IPS-15b (cell line): Measurements from ENCODE around the gene PSKH1.

Experiments
- H3K27me3 ChIP-seq: one replicate; pipeline ENCODE4 v1.6.1; 2013; ENCODE audit warnings: low read length; ENCODE audit not compliant: control insufficient read depth, insufficient read depth
- H3K36me3 ChIP-seq: one replicate; pipeline ENCODE4 v1.6.1; 2013; ENCODE audit warnings: low read length; ENCODE audit not compliant: control insufficient read depth, insufficient read depth
- H3K4me1 ChIP-seq: one replicate; pipeline ENCODE4 v1.6.1; 2013; ENCODE audit warnings: mild to moderate bottlenecking, low read length; ENCODE audit not compliant: control insufficient read depth, insufficient read depth
- H3K4me3 ChIP-seq: one replicate; pipeline ENCODE4 v1.5.1; 2013; ENCODE audit warnings: low read depth, low read length
- H3K9ac ChIP-seq: one replicate; pipeline ENCODE4 v1.6.1; 2013; ENCODE audit warnings: low read depth, mild to moderate bottlenecking, low read length
- H3K9me3 ChIP-seq: one replicate; pipeline ENCODE4 v1.6.1; 2013; ENCODE audit warnings: mild to moderate bottlenecking, low read length; ENCODE audit not compliant: control insufficient read depth, insufficient read depth

The PSKH1 gene

GRCh38 chr16:67892899-67893742, at the start of gene PSKH1:
Gene PSKH1, plus strand, starts transcription at chr16:67893254. Its CDS starts 15,496 bp downstream, at chr16:67908750.
- Histone ChIP-seq H3K27me3 (no peaks in the 10 kb centered on the region), H3K4me3 (peak within 1 kb of the TSS; percentile 98), H3K4me1 (peaks cover 4% of the 10 kb centered on the region), H3K9ac (peak within 1 kb of the TSS; percentile 91), H3K36me3 (no peaks in the 10 kb centered on the region), H3K9me3 (no peaks in the 10 kb centered on the region)

- peaks cover 25% of the 10 kb centered on the region for H3K4me1 ChIP-seq
- no peaks in the 10 kb centered on the region for H3K36me3 ChIP-seq
- no peaks in the 10 kb centered on the region for H3K27me3 ChIP-seq
- peak overlapping the region; percentile 3 for H3K9ac ChIP-seq
- peak overlapping the region; percentile 97 for H3K4me3 ChIP-seq
- H3K9me3 ChIP-seq: no peaks in the 10 kb centered on the region
These were observed 49.7 kb upstream of the PSKH1 start for GRCh38 chr16:67843343-67843765.

- no peaks in the 10 kb centered on the region for H3K36me3 ChIP-seq
- H3K9ac ChIP-seq: no peak overlapping the region
- peaks cover 25% of the 10 kb centered on the region for H3K4me1 ChIP-seq
- no peaks in the 10 kb centered on the region for H3K27me3 ChIP-seq
- no peaks in the 10 kb centered on the region for H3K9me3 ChIP-seq
- H3K4me3 ChIP-seq: no peak overlapping the region
These were observed 48.6 kb upstream of the PSKH1 start for GRCh38 chr16:67844497-67844896.

GRCh38 chr16:67845291-67846062, 47.6 kb upstream of the PSKH1 start:
- Histone ChIP-seq H3K27me3 (no peaks in the 10 kb centered on the region), H3K9me3 (no peaks in the 10 kb centered on the region), H3K4me3 (peak overlapping the region; percentile 87), H3K36me3 (no peaks in the 10 kb centered on the region), H3K4me1 (peaks cover 25% of the 10 kb centered on the region), H3K9ac (peak overlapping the region; percentile 70)

GRCh38 chr16:67846063-67846319, 47.1 kb upstream of the PSKH1 start:
- peaks cover 25% of the 10 kb centered on the region for H3K4me1 ChIP-seq
- H3K9me3 ChIP-seq: no peaks in the 10 kb centered on the region
- H3K27me3 ChIP-seq: no peaks in the 10 kb centered on the region
- H3K36me3 ChIP-seq: no peaks in the 10 kb centered on the region
- H3K4me3 ChIP-seq: peak overlapping the region; percentile 87
- H3K9ac ChIP-seq: peak overlapping the region; percentile 70

- Histone ChIP-seq H3K27me3 (no peaks in the 10 kb centered on the region), H3K9me3 (no peaks in the 10 kb centered on the region), H3K4me1 (peaks cover 22% of the 10 kb centered on the region), H3K36me3 (no peaks in the 10 kb centered on the region), H3K9ac (peak within 1 kb of the TSS; percentile 89), H3K4me3 (peak within 1 kb of the TSS; percentile 87)
These were observed 46.6 kb upstream of the PSKH1 start, which contains the start of gene NUTF2 for GRCh38 chr16:67846320-67847063. Gene NUTF2, plus strand, starts transcription at chr16:67846933. Its CDS starts 18,198 bp downstream, at chr16:67865131.

GRCh38 chr16:67847064-67847861, 45.8 kb upstream of the PSKH1 start, which contains the start of gene CENPT:
Gene CENPT, minus strand, starts transcription at chr16:67847693. Its CDS starts 13,834 bp downstream, at chr16:67833859.
- no peaks in the 10 kb centered on the region for H3K9me3 ChIP-seq
- H3K27me3 ChIP-seq: no peaks in the 10 kb centered on the region
- H3K36me3 ChIP-seq: no peaks in the 10 kb centered on the region
- H3K4me3 ChIP-seq: peak within 1 kb of the TSS; percentile 87
- peak within 1 kb of the TSS; percentile 89 for H3K9ac ChIP-seq
- H3K4me1 ChIP-seq: peaks cover 22% of the 10 kb centered on the region

- peak overlapping the region; percentile 87 for H3K4me3 ChIP-seq
- peak overlapping the region; percentile 89 for H3K9ac ChIP-seq
- no peaks in the 10 kb centered on the region for H3K9me3 ChIP-seq
- H3K4me1 ChIP-seq: peaks cover 22% of the 10 kb centered on the region
- no peaks in the 10 kb centered on the region for H3K27me3 ChIP-seq
- H3K36me3 ChIP-seq: no peaks in the 10 kb centered on the region
These were observed 44.9 kb upstream of the PSKH1 start for GRCh38 chr16:67848118-67848517.

- Histone ChIP-seq H3K27me3 (no peaks in the 10 kb centered on the region), H3K9me3 (no peaks in the 10 kb centered on the region), H3K4me3 (no peak overlapping the region), H3K4me1 (peaks cover 16% of the 10 kb centered on the region), H3K36me3 (no peaks in the 10 kb centered on the region), H3K9ac (no peak overlapping the region)
These were observed 39.4 kb upstream of the PSKH1 start for GRCh38 chr16:67853670-67854069.

GRCh38 chr16:67855789-67856188, 37.3 kb upstream of the PSKH1 start:
- no peaks in the 10 kb centered on the region for H3K27me3 ChIP-seq
- no peaks in the 10 kb centered on the region for H3K9me3 ChIP-seq
- no peak overlapping the region for H3K9ac ChIP-seq
- H3K4me1 ChIP-seq: peaks cover 16% of the 10 kb centered on the region
- H3K4me3 ChIP-seq: no peak overlapping the region
- H3K36me3 ChIP-seq: peaks cover 3% of the 10 kb centered on the region
